ACHN (cell line): ENCODE measurements around the gene NPHP4.

Experiments used
- DNase-seq: peaks from one replicate; pipeline ENCODE4 v3.0.0-alpha.2; 2015
- in situ Hi-C: cut with HindIII; loops from 2 replicates; pipeline ENCODE4 v1.10.0; 2017; ENCODE audit warnings: low sequenced_read_pairs, low pct_ligation_motif_present, low pct_unique_long_range_greater_than_20kb

Gene NPHP4

DNA sequence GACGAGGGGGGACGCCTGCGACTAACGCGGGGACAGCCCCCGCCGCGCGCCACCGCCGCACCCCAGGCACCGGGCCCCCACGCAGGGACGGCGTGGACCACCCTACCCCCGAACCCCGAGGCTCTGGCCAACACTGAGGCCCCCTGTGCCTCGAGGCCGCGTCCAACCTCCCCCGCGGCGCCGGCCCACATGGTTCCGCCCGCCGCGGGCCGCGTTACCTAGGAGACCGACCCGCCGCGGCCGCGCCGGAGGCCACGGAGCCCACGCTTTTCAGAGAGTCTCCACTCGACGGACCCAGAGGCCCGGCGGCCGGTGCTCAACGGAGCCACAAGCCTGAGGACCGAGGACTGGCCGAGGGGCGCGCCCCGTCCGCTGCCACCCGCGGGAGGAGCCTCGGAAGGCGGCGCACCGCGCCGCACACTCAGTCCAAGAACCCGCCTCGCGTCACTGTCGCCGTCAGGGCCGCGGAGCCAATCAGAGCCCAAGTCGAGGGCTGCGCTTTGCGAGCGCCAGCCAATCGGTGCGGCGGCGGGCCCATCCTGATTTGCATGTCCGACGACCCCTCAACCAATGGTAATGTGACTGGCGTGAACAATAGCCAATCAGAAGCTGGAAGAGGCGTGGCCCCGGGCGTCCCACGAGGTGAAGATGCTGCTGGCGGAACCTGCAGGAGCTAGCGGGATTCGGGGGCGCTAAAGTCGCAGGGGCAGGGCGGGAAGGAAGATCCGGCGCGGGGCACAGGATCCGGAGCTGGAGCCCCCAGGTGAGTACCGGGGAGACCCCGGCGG, at the start of gene NPHP4:
Gene NPHP4 (minus strand): TSS at position 400 of the 788 bp plus-strand sequence. CDS start 6,136 bp downstream, outside the sequence.
- peak; percentile 98 for DNase-seq
- in situ Hi-C loops = no loop called here

DNA sequence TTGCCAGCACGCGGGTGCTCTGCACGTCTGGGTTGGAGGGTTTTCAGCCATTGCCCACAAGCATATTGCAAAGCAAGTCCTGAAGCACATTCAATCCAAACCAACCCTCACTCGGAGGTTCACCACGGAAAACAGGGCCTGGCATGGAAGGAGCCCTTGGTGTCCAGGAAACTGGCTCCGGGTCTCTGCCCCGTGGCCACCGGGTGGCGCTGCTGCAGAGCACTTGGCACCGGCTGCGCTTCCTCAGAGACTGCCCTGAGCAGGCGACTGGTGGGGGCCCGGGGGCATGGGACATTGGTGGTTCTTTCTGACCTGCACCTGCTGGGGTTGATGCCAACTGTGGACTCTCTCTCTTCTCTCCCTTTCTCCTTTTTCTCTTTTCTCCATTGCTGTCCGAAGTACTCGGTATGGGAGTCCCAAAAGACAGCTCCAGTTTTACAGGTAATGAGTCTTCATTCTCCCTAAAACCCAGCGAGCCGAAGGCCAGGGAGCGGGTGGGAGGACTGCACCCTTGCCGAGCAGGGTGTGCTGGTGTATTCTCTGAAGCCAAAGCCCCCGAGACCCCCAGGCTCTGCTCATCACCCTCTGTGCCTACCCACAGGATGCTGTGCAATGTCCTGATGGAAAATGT, 49.3 kb upstream of the NPHP4 start:
- peak; percentile 29 for DNase-seq
- in situ Hi-C loops = no loop called here

GRCh38 chr1:6040861-6041415, 48.7 kb upstream of the NPHP4 start:
- DNase-seq = no peak
- in situ Hi-C loops = no loop called here

GRCh38 chr1:6040444-6040843, 48.2 kb upstream of the NPHP4 start:
- DNase-seq = no peak
- in situ Hi-C loops = no loop called here

GRCh38 chr1:6039031-6039430, 46.8 kb upstream of the NPHP4 start:
- no peak for DNase-seq
- in situ Hi-C loops = no loop called here

DNA sequence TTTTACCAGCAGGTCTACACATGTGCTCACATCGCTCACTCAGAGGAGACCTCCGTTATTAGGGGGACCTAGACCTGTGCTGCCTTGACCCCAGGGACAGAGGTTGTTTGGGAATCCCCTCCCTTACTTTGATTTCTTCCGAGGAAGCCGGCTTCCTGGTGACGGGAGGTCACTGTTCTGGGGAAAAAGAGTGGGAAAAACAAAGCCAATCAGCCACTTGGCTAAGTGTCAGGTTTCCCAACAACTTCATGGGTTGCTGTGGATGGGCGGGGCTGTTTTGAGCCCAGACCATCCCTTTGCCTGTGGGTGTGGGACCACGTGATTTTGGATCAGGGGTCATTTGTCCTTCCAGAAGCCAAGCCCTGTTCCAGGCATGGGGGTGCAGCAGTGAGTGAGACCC, 46.4 kb upstream of the NPHP4 start:
- in situ Hi-C loops = no loop called here
- DNase-seq = no peak

- DNase-seq = peak; percentile 27
- in situ Hi-C loops = no loop called here
Observed at GRCh38 chr1:6037338-6037762, 45.1 kb upstream of the NPHP4 start.

GRCh38 chr1:6035719-6036118, 43.5 kb upstream of the NPHP4 start:
- DNase-seq = no peak
- in situ Hi-C loops = no loop called here

DNA sequence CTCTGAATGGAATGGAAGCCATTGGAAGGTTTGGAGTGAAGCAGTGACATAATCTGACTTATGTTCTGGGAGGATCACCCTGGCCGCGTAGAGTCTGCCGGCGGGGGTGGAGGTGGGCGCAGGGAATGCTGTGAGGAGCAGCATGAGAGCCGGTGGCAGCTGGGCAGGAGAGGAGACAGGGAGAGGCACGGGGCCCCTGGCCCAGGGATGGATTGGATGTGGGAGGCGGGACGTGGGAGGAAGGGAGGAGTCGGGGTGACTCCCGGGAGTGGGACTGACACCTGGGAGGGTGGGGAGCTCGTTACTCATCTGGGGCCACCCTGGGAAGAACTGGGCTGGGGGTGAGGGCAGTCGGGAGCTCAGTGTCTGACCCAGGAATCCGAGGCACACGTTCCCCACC, 43.1 kb upstream of the NPHP4 start:
- in situ Hi-C loops = no loop called here
- DNase-seq = no peak

GRCh38 chr1:6034750-6035096, 42.5 kb upstream of the NPHP4 start:
- in situ Hi-C loops = no loop called here
- no peak for DNase-seq

GRCh38 chr1:6033986-6034749, 41.9 kb upstream of the NPHP4 start:
- in situ Hi-C loops = no loop called here
- peak; percentile 51 for DNase-seq

DNA sequence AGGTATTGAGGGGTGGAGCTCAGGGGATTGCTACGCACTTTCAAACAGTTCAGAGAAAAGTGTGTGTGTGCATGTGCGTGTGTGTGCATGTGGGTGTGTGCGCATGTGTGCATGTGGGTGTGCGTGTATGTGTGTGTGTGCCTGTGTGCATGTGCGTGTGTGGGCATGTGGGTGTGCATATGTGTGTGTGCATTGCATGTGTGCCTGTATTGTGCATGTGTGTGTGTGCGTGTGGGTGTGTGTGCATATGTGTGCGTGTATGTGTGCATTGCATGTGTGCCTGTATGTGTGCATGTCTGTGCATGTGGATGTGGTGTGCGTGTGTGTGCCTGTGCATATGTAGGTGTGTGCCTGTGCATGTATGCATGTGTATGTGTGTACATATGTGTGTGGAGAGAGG, 40.9 kb upstream of the NPHP4 start:
- in situ Hi-C loops = no loop called here
- DNase-seq = no peak

DNA sequence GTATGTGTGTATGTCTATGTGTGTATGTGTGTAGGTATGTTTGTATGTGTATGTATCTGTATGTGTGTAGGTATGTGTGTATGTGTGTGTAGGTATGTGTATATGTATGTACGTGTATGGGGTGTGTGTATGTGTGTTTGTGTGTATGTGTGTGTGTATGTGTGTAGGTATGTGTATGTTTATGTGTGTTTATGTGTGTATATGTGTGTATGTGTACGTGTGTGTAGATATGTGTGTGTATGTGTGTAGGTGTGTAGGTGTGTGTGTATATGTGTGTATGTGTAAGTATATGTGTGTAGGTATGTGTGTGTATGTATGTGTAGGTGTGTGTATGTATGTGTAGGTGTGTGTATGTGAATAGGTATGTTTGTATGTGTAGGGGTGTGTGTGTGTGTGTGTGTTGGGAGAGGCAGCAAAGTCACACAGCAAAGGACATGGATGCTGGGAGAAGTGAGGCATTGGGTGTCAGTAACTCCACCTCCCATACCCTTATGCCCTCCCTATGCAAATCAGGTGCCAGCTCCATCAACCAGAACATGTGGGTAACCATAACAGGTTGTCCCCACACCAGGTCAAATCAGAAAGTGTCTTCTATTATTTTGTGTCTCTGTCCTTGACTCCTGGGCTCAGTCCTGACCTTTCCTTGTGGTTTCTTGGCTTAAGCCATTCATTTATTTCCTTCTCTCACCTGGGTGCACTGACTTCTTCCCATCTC, 38.5 kb upstream of the NPHP4 start:
- in situ Hi-C loops = no loop called here
- no peak for DNase-seq

DNA sequence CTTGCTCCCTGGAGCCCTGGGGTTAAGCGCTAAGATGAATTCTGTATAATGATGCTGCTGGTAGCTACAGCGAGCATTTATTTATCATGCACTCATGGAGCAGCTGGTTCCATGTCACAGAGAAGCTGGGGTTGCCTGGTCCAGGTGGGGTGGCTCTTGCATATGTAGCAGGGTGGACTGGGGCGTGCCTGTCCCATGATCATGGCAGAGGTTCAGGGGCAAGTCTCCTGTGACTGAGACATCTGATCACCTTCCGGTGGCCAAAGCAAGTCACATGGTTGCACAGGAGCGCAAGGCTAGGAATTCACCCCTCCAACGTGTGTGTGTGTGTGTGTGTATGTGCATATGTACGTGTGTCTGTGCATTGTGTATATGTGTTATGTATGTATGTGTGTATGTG, 37.9 kb upstream of the NPHP4 start:
- DNase-seq = no peak
- in situ Hi-C loops = no loop called here

GRCh38 chr1:6029351-6029750, 37.1 kb upstream of the NPHP4 start:
- in situ Hi-C loops = no loop called here
- no peak for DNase-seq

DNA sequence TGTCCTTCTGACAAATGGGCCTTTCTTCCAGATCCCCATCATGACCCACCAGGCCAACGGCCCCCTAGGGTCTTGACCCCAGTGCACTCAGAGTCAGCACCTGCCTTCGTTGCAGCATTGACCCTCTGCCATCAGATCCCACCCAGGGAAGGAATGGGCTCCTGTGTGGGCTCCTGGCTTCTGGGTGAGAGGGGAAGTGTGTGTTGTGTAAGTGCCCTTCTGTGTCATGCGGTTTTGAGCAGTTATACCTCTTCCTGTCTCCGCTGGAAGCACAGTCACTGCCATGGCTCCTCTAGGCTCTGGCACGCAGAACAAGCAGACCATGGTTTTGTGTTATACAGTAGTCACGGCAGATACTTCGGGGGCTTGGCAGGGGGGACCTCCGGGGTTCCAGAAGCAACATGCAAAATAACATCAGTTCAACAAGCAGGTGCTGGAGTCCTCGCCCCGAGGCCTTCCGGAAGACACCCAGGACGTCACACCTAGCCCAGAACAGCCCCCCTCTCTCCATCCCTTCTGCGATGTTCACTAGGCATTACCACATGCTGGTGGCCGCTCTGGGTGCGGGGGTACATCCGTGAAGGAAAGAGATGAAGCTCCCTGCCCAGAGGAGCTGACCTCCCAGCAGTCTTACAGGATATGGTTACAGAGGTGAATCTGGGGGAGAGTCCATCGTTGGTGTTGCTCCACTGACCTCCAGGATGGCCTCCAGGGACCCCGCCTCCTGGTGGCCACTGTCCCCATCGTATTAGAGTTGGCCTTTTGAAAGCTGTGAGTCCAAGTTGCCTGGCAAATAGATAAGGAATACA, 36.0 kb upstream of the NPHP4 start:
- DNase-seq = no peak

DNA sequence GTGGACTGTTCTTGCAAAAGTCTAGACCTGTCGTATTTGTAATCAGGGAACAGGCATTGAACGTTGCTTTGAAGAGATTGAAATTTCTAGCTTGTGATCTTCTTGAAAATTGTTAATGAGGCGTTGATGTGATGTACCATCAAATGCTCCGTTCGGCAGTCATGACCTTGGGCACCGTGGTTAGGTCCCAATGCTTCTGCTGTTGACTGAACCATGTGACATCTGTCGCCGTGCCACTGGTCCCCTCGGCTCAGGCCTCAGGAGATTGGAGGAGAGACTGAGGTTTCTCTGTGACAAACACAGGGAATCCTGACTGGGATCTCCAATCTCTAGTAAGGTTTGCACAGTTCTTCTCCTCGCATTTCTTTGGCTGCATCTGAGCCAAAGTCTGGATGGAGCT, 35.4 kb upstream of the NPHP4 start:
- in situ Hi-C loops = no loop called here
- DNase-seq = no peak

More for the DNA sequence above, 36.0 kb upstream of the NPHP4 start:
- in situ Hi-C loops = no loop called here
